T47D (cell line): Measurements from ENCODE around the gene PDE6H.

Experiments used
- DNase-seq, 2 experiments: peaks; one replicate each; pipeline versions ENCODE4 v3.0.0 to v3.0.0-alpha.2; 2011 to 2012; ENCODE audit warnings: low read depth in 1 of 2, low spot score in 1 of 2
- JUND ChIP-seq: IDR thresholded peaks from 2 replicates; pipeline ENCODE4 v1.6.1; 2012; ENCODE audit warnings: low read depth
- in situ Hi-C: cut with HindIII; loops from 2 replicates; pipeline ENCODE4 v1.10.0; 2016; ENCODE audit warnings: low sequenced_read_pairs, low pct_unique_long_range_greater_than_20kb

PDE6H gene

DNA sequence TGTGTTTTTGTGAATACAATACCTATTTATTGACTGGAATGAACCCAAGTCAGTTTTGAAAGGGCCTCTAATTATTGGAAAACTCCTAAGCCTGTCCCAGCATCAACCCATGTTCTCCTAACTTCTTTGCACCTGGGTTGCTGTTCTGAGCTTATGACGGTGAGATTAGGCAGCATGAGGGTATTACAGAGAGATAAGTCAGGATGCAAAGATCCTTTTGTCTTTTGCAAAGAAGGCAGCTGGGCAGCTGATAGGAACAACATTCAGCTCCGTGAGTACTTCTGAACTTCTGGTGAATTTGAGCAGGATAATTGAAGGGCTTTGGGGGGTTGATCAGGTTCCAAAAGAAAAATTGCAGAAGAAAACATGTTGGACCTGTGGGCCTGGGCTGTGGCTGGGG lies at the start of gene PDE6H:
Gene PDE6H (plus strand): TSS at position 227 of the 400 bp plus-strand sequence. CDS start 4,971 bp downstream, outside the sequence.
- DNase-seq: no peak
- TF ChIP-seq JUND: no peak
- in situ Hi-C loops: no loop called here

DNA sequence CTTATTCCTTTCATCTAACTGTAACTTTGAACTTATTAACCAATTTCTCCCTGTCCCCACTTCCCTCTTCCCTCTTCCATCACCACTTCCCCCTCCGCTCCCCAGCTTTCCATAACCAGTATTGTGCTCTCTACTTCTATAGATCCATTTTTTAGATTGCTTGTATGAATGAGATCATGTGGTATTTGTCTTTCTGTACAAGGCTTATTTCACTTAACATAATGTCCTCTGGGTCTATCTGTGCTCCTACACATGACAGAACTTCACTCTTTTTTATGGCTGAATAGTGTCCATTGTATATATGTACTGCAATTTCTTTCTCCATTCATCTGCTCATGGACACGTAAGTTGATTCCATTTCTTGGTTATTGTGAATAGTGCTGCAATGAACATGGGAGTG lies 48.9 kb upstream of the PDE6H start:
- in situ Hi-C loops: no loop called here
- peak in 1 of 2 experiments; percentile 7 for DNase-seq
- TF ChIP-seq JUND: no peak

DNA sequence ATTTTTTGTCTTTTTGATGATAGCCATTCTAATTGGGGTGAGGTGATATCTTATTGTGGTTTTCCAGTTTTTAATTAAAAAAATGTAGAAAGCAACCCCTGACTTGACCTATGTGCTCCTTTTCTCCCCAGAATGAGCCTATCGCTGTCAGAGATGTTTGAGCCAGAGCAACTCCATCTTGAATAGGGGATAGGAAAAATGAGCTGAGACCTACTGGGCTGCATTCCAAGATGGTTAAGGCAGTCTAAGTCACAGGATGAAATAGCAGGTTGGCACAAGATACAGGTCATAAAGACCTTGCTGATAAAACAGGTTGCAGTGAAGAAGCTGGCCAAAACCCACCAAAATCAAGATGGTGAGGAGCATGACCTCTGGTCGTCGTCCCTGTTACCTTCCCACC lies 48.3 kb upstream of the PDE6H start:
- no peak for TF ChIP-seq JUND
- DNase-seq: no peak
- in situ Hi-C loops: no loop called here

DNA sequence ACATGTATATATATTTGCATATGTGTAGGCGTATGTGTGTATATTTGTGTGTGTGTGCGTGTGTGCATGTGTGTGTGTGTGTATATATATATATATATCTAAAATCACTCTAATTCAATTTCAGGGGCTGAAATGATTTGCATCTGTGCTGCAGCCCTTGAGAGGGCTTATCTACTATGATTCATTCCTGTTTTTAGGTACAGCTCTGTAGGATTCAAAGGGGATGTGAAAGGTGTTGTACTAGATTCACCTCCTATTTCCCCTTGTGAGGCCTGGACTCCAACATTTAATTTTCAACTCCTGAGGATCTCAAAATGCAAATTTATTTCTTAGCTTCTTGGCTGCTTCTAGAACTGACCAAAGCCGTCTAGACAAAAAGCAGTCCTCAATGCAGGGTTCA lies 45.6 kb upstream of the PDE6H start:
- in situ Hi-C loops: no loop called here
- DNase-seq: no peak
- no peak for TF ChIP-seq JUND

DNA sequence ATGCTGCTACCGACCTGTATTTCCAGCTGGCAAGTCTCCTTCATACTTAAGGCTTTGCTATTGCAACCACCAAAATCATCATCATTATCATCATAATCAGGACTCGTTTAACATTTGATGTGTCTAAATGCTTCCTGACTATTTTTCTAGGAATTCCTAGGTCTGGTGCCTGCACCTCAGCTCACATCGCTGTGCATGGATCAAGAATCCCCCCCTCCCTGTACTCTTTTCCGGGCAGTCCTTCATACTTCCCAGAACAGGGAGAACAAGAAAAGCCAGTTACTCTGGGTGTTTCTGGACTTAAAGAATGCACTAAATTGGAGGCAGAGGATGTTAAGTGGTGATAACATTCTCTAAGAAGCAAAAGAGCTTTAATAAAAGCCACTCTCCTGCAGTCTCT lies 43.9 kb upstream of the PDE6H start:
- TF ChIP-seq JUND: 0 out of 2 replicates have a peak, but pooled peaks have one; percentile 30
- DNase-seq: peak in 1 of 2 experiments; percentile 92
- in situ Hi-C loops: no loop called here

DNA sequence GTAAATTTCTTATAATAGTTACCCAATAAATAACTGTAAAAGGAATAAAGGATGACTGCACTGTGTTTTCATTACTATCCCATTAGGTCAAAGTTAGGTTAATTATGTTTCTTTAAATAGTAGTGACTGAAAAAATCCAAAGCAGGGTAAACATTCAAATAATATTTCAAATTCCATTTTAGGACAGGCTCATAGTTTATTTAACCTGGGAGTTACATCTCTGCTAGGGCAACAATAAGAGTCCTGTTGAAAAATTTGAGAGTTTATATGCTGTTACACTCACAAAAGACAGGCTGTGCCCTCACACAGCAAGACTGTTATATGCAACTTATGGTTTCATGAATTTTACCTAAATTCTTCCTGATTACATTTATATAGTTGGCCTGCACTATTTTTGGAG lies 42.5 kb upstream of the PDE6H start:
- TF ChIP-seq JUND: no peak
- in situ Hi-C loops: no loop called here
- peak in 1 of 2 experiments; percentile 69 for DNase-seq

DNA sequence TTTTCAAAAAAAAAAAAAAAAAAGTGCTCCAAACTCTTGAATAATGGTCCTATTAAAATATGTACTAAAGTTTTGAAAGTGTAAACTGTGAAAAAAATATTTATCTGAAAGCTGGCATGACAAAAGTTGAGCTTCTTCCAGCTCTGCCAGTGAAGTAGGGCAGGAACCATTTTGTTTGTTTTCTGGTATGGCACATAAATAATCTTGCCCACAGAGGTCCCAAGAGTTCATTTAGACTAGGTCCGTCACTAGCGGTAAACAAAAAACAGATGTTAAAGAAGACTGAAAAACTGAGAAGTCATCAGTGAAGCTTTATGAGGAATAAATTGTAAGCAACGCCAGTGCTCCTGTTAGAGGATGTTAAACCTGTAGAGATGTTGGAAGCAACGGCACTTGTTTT lies 41.5 kb upstream of the PDE6H start:
- no peak for TF ChIP-seq JUND
- in situ Hi-C loops: no loop called here
- DNase-seq: no peak

DNA sequence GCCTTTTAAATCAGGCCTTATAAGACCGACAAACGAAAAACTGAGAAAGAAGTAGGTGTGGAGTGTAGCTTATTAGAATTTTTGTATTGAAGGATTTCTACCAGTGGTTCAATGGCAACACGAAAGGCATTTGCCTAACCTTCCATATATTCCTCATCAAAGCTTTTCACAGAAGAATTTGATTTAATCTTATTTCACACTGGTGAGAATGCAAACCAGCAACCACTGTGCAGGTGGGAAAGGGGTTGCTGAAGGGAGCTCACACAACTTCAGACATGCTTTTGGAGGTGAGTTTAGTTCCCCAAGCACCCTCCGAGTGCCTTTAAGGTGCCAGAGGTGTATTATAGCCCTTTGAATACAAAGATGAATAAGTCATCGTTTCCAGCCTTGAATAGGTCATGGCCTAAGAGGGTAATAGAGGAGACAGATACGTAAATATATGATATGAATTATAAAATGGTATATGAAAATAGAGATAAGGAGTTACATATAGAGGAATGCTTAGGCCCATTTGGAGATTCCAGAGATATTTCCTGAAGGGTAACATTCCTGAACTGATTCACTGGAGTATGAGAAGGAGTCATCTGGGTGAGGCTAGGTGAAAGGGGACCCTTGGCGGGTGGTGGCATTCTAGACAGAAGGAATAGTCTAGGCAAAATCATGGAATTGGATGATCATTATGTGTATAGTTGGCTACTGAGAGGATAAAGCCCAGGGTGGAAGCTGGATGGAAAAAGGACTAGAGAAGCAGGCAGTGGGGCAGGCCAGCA lies 40.9 kb upstream of the PDE6H start:
- in situ Hi-C loops: no loop called here
- no peak for DNase-seq
- no peak for TF ChIP-seq JUND

DNA sequence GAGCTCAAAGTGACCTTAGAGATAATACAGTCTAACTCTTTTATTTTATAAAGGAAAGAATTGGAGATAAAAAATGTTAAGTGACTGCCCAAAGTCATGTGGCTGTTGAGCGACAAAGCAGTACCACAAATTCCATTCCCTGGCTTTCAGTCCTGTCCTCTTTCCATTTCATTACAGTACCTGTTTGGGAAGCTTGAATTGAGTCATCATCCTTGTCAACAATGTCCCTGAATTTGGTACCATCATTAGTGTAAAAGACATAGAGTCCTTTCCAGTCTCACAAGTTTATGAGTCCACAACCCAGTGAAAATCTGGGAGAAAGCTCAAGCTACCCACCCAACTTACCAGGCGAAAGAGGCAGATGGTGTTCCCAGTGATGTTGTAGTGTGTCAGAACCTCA lies 38.3 kb upstream of the PDE6H start:
- in situ Hi-C loops: no loop called here
- no peak for DNase-seq
- TF ChIP-seq JUND: no peak

DNA sequence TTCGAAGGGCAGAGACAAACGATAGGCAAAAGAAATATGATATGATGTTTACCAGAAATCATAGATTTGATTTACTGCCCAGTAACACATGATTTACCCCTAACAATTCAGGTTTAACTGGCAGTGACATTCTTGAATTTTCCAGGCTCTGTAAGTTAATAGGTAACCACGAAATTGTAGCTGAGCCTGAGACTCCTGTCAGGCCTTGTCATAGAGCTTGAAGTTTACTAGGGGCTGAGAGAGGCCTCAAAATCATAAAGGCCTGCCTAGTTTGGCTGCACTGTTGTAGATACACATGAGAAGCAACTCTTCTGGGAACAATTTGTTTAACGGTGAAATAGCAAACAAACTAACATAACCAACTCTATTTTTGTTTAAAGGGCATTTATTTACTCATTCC lies 37.8 kb upstream of the PDE6H start:
- TF ChIP-seq JUND: no peak
- in situ Hi-C loops: no loop called here
- DNase-seq: peak in 1 of 2 experiments; percentile 54

DNA sequence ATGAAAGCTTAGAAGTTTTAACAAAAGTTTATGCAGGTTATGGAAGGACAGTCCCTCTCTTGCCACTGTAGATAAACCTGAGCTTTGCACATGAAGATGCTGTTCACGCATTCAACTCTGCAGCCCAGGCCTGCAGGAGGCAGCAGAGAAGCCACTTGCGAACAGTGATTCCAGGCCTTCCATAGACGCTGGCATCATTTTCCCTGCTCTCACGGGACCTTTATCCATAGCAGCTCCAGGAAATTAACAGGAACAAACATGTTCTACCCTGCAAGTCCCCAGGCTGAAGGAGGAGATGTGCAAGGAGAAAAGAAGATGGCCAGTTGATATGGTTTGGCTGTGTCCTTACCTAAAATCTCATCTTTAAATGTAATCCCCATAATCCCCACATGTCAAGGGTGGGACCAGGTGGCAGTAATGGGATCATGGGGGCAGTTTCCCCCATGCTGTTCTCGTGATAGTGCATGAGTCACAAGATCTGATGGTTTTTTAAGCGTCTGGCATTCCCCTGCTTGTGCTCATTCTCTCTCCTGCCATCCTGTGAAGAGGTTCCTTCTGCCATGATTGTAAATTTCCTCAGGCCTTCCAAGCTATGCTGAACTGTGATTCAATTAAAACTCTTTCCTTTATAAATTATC lies 36.5 kb upstream of the PDE6H start:
- no peak for DNase-seq
- TF ChIP-seq JUND: no peak
- in situ Hi-C loops: no loop called here

DNA sequence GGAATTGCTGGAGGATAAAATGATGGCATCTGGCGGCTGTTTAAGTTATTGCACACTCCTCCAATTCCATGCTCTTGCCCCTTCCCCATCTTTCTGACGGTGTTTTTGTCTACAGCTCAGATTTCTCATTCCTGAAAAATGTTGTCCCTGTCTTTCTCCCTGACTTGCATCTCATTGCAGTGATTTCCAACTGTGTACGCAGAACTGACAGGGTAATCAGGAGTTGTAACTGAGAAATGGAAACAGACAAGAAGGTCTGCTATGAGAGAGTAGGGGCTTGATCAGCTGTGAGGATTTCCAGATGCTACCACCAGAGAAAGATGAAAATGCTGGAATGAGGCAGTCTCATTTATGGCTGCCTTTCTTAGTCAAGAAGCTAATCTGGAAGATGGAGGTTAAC lies 35.8 kb upstream of the PDE6H start:
- in situ Hi-C loops: no loop called here
- DNase-seq: no peak
- TF ChIP-seq JUND: no peak

DNA sequence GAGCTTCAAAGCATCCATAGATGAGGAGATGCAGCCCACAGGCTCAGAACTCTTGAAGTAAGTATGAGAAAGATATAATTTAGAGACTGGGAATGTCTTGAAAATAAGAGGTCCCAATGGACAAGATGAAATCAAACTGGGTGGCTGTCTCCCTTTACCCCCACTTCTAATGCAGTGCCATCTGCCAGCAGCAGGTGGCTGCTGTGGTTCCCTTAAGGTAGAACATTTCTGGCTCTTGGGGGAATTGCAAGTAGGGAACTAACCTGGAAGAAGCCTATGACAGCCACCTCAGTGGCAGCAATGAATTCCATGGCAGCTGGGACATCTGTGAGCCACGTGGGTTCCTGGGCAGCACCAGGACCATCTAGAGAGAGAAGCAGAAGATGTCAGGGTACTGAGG lies 35.2 kb upstream of the PDE6H start:
- in situ Hi-C loops: no loop called here
- no peak for TF ChIP-seq JUND
- DNase-seq: peak in 1 of 2 experiments; percentile 30
